VCaP (cell line): ENCODE measurements around the gene GINS3.

Experiments
- H3K27ac ChIP-seq: fragments of 450-650 bp; 2 replicates; pipeline ENCODE4 v1.5.1; 2017
- TF ChIP-seq, protein P1 (sequence below): fragments of 450-650 bp; conservative IDR thresholded peaks from 2 replicates; pipeline ENCODE4 v1.5.1; 2017; ENCODE audit warnings: mild to moderate bottlenecking, moderate library complexity

The GINS3 gene

GRCh38 chr16:58360041-58360634 is 32.1 kb upstream of the GINS3 start:
- TF ChIP-seq, protein P1, sequence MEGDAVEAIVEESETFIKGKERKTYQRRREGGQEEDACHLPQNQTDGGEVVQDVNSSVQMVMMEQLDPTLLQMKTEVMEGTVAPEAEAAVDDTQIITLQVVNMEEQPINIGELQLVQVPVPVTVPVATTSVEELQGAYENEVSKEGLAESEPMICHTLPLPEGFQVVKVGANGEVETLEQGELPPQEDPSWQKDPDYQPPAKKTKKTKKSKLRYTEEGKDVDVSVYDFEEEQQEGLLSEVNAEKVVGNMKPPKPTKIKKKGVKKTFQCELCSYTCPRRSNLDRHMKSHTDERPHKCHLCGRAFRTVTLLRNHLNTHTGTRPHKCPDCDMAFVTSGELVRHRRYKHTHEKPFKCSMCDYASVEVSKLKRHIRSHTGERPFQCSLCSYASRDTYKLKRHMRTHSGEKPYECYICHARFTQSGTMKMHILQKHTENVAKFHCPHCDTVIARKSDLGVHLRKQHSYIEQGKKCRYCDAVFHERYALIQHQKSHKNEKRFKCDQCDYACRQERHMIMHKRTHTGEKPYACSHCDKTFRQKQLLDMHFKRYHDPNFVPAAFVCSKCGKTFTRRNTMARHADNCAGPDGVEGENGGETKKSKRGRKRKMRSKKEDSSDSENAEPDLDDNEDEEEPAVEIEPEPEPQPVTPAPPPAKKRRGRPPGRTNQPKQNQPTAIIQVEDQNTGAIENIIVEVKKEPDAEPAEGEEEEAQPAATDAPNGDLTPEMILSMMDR, result no peak
- no peak overlapping the region for H3K27ac ChIP-seq

DNA sequence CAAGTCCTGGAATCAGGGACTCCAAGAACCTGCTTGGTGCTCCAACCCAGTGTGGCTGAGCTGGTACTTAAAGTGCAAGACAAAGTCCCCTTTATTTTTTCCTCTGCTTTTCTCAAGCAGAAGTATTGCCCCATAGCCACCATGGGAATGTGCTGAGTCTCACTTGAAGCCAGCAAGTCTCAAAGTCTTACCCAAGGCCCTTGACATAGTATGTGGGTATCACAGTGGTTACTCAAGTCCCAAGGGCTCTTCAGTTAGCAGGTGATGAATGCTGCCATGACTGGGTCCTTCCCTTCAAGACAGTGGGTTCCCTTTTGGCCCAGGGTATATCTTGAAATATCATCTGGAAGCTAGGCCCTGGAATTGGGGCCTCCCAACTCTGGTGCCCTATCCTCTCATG is 30.5 kb upstream of the GINS3 start:
- TF ChIP-seq, protein P1, result no peak
- H3K27ac ChIP-seq, result no peak overlapping the region

DNA sequence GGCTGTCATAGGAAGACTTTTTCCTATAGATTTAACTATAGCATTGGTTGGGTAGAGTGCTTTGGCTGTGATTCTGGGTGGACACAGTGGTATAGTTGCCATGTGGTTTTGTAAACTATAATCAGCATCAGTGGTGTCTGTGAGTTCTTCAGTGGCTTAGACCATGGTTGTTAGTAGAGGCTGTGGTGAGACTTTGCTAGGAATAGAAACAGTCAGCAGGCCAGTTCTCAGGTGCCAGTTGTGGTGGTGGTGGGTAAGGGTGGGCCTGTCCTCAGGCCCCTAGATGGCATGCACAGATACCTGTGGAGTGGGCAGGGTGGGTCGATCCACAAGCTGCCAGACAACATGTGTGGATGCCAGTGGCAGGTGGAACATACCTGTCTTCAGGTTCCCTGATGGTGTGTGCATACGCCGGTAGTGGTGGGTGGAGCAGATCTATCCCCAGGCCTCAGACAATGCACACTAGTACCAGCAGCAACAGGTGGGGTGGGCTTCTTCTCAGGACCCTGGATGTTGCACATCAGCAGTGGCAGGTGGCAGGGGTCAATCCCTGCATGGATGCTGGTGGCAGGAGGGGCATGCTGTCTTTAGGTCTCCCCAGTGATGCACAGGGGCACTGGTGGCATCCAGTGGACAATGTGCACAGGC is 28.4 kb upstream of the GINS3 start:
- no peak overlapping the region for H3K27ac ChIP-seq
- TF ChIP-seq, protein P1, result no peak

- TF ChIP-seq, protein P1, result no peak
- H3K27ac ChIP-seq, result no peak overlapping the region
Measured at GRCh38 chr16:58365623-58366022, 26.6 kb upstream of the GINS3 start.

GRCh38 chr16:58366247-58367031 is 25.8 kb upstream of the GINS3 start:
- TF ChIP-seq, protein P1, result no peak
- H3K27ac ChIP-seq, result no peak overlapping the region

DNA sequence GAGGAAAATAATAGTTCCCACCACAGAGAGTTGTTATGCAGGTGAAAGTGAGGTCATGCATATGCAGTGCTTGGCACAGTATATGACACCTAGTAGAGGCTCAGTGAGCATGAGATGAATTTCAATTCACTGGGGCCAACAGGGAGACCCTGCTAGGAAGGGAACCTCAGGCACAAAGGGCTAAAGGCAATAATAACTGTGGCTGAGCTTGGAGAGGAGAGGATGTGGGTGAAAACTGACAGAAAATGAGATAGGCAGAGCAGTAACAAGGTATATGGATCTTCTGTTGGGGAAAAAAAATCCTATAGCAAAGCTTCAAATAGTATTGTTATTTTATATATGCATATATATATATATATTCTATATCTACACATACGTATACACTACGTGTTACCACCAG is 25.0 kb upstream of the GINS3 start:
- no peak overlapping the region for H3K27ac ChIP-seq
- TF ChIP-seq, protein P1, result no peak

DNA sequence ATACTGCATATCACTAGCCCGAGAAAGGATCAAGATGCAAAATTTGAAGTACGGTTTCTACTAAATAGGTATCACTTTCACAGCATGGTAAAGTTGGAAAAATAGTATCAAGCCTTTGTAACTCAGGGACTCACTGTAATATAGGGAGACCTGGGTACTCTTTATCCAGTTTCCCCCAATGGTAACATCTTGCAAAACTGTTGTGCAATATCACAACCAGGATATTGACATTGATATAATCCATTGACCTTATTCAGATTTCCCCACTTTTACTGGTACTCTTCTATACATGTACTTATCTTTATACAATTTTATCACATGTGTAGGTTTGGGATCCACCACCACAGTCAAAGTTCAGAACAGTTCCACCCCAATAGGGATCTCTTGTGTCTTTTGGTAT is 20.4 kb upstream of the GINS3 start:
- no peak overlapping the region for H3K27ac ChIP-seq
- TF ChIP-seq, protein P1, result no peak
